IPS DF 6.9 (cell line): ENCODE results near the gene PPP6R1.

Experiments
- DNase-seq: peaks from one replicate; pipeline ENCODE4 v3.0.0-alpha.2; 2013; ENCODE audit warnings: low read depth, low spot score
- H3K27ac ChIP-seq: one replicate; pipeline ENCODE4 v1.5.1; 2013; ENCODE audit warnings: low read length, control low read depth
- H3K27me3 ChIP-seq: 2 replicates; pipeline ENCODE4 v1.6.1; 2013; ENCODE audit warnings: mild to moderate bottlenecking, low read length; ENCODE audit not compliant: control insufficient read depth, insufficient read depth
- H3K36me3 ChIP-seq: 2 replicates; pipeline ENCODE4 v1.6.1; 2013; ENCODE audit warnings: low read length; ENCODE audit not compliant: control insufficient read depth, insufficient read depth
- H3K4me1 ChIP-seq: 2 replicates; pipeline ENCODE4 v1.6.1; 2013; ENCODE audit warnings: low read length; ENCODE audit not compliant: control insufficient read depth, insufficient read depth
- H3K4me3 ChIP-seq: 2 replicates; pipeline ENCODE4 v1.5.1; 2013; ENCODE audit warnings: mild to moderate bottlenecking, low read length
- H3K9me3 ChIP-seq: 2 replicates; pipeline ENCODE4 v1.6.1; 2013; ENCODE audit warnings: low read length, inconsistent platforms; ENCODE audit not compliant: control insufficient read depth, insufficient read depth
- WGBS: extraction: QIAGEN DNeasy Blood & Tissue Kit; methylation state at CpG from one replicate; pipeline ENCODE4 v1.1.7; 2013; ENCODE audit warnings: mixed read lengths, missing lambda C conversion rate; ENCODE audit not compliant: insufficient read length, insufficient coverage; 5-methylcytosine and 5-hydroxymethylcytosine counted together

The PPP6R1 gene

GRCh38 chr19:55258476-55258827 lies 365 bp downstream of the PPP6R1 start:
- H3K4me1 ChIP-seq: peaks cover 4% of the 10 kb centered on the region
- no peak overlapping the region for H3K27ac ChIP-seq
- no CpG with 5 or more reads among the region's 53 CpGs for WGBS
- H3K4me3 ChIP-seq: peak overlapping the region; percentile 97
- no peaks in the 10 kb centered on the region for H3K27me3 ChIP-seq
- DNase-seq: no peak
- no peaks in the 10 kb centered on the region; the same call in 1 of the 2 replicates for H3K36me3 ChIP-seq
- no peaks in the 10 kb centered on the region for H3K9me3 ChIP-seq

GRCh38 chr19:55257461-55258420 lies 1.1 kb downstream of the PPP6R1 start:
- Histone ChIP-seq H3K27me3 (no peaks in the 10 kb centered on the region), H3K27ac (no peak overlapping the region), H3K9me3 (no peaks in the 10 kb centered on the region), H3K4me3 (peak overlapping the region; percentile 97), H3K4me1 (peaks cover 4% of the 10 kb centered on the region), H3K36me3 (no peaks in the 10 kb centered on the region; the same call in 1 of the 2 replicates)
- WGBS: no CpG with 5 or more reads among the region's 51 CpGs
- DNase-seq: no peak

GRCh38 chr19:55256562-55257460 lies 2.0 kb downstream of the PPP6R1 start:
- Histone ChIP-seq H3K36me3 (no peaks in the 10 kb centered on the region; the same call in 1 of the 2 replicates), H3K27me3 (no peaks in the 10 kb centered on the region), H3K9me3 (no peaks in the 10 kb centered on the region), H3K4me3 (no peak overlapping the region), H3K27ac (no peak overlapping the region), H3K4me1 (peaks cover 4% of the 10 kb centered on the region)
- no CpG with 5 or more reads among the region's 22 CpGs for WGBS
- DNase-seq: no peak

GRCh38 chr19:55255618-55256423 lies 3.0 kb downstream of the PPP6R1 start:
- Histone ChIP-seq H3K36me3 (no peaks in the 10 kb centered on the region; the same call in 1 of the 2 replicates), H3K9me3 (no peaks in the 10 kb centered on the region), H3K27ac (no peak overlapping the region), H3K4me3 (no peak overlapping the region), H3K4me1 (peaks cover 4% of the 10 kb centered on the region), H3K27me3 (no peaks in the 10 kb centered on the region)
- no peak for DNase-seq
- WGBS: no CpG with 5 or more reads among the region's 17 CpGs

GRCh38 chr19:55254625-55254977 lies 4.2 kb downstream of the PPP6R1 start:
- Histone ChIP-seq H3K36me3 (no peaks in the 10 kb centered on the region; the same call in 1 of the 2 replicates), H3K9me3 (no peaks in the 10 kb centered on the region), H3K27me3 (no peaks in the 10 kb centered on the region), H3K27ac (no peak overlapping the region), H3K4me1 (peaks cover 4% of the 10 kb centered on the region), H3K4me3 (no peak overlapping the region)
- DNase-seq: no peak
- WGBS: no CpG with 5 or more reads among the region's 6 CpGs

- H3K4me1 ChIP-seq: peaks cover 4% of the 10 kb centered on the region
- no peak for DNase-seq
- H3K4me3 ChIP-seq: no peak overlapping the region
- H3K36me3 ChIP-seq: no peaks in the 10 kb centered on the region; the same call in 1 of the 2 replicates
- H3K27ac ChIP-seq: no peak overlapping the region
- no peaks in the 10 kb centered on the region for H3K9me3 ChIP-seq
- WGBS: no CpG with 5 or more reads among the region's 23 CpGs
- H3K27me3 ChIP-seq: no peaks in the 10 kb centered on the region
These were observed 4.8 kb downstream of the PPP6R1 start for GRCh38 chr19:55253842-55254624.

- H3K27me3 ChIP-seq: no peaks in the 10 kb centered on the region
- no peak overlapping the region for H3K4me3 ChIP-seq
- peaks cover 4% of the 10 kb centered on the region for H3K4me1 ChIP-seq
- H3K27ac ChIP-seq: no peak overlapping the region
- DNase-seq: no peak
- no peaks in the 10 kb centered on the region for H3K9me3 ChIP-seq
- WGBS: no CpG with 5 or more reads among the region's 21 CpGs
- no peaks in the 10 kb centered on the region; the same call in 1 of the 2 replicates for H3K36me3 ChIP-seq
These were observed 5.8 kb downstream of the PPP6R1 start for GRCh38 chr19:55252760-55253663.

- H3K4me3 ChIP-seq: no peak overlapping the region
- peaks cover 4% of the 10 kb centered on the region; the same call in 1 of the 2 replicates for H3K36me3 ChIP-seq
- WGBS: no CpG with 5 or more reads among the region's 19 CpGs
- no peak for DNase-seq
- no peak overlapping the region for H3K27ac ChIP-seq
- no peaks in the 10 kb centered on the region for H3K9me3 ChIP-seq
- peaks cover 3% of the 10 kb centered on the region for H3K4me1 ChIP-seq
- H3K27me3 ChIP-seq: no peaks in the 10 kb centered on the region
These were observed 7.3 kb downstream of the PPP6R1 start for GRCh38 chr19:55251341-55252081.
